Choroid plexus epithelial cell (primary cell): ENCODE measurements around the gene TRABD2B.

Experiments used
- DNase-seq: peaks from one replicate; pipeline ENCODE4 v3.0.0-alpha.2; 2010; ENCODE audit warnings: low read depth
- H3K4me3 ChIP-seq: 2 replicates; pipeline ENCODE4 v1.5.1; 2011; ENCODE audit warnings: low read depth, mild to moderate bottlenecking, control low read depth, low read length, moderate library complexity
- CTCF ChIP-seq: conservative IDR thresholded peaks from 2 replicates; pipeline ENCODE4 v1.5.1; 2011; ENCODE audit warnings: low read depth, mild to moderate bottlenecking, control low read depth, inconsistent platforms, low read length, moderate library complexity

TRABD2B gene

GRCh38 chr1:47969478-47969877 is 27.7 kb downstream of the TRABD2B start:
- H3K4me3 ChIP-seq = no peak overlapping the region
- TF ChIP-seq CTCF = no peak

GRCh38 chr1:47968556-47968888 is 28.7 kb downstream of the TRABD2B start:
- no peak for TF ChIP-seq CTCF
- DNase-seq = no peak
- H3K4me3 ChIP-seq = no peak overlapping the region

More at GRCh38 chr1:47969478-47969877, 27.7 kb downstream of the TRABD2B start:
- DNase-seq = no peak

GRCh38 chr1:47967864-47968555 is 29.2 kb downstream of the TRABD2B start:
- no peak for DNase-seq
- H3K4me3 ChIP-seq = no peak overlapping the region
- TF ChIP-seq CTCF = no peak

- no peak overlapping the region for H3K4me3 ChIP-seq
- no peak for TF ChIP-seq CTCF
- DNase-seq = no peak
Observed at GRCh38 chr1:47965816-47966215, 31.4 kb downstream of the TRABD2B start.

GRCh38 chr1:47964636-47965035 is 32.5 kb downstream of the TRABD2B start:
- no peak for TF ChIP-seq CTCF
- H3K4me3 ChIP-seq = no peak overlapping the region
- no peak for DNase-seq

GRCh38 chr1:47963568-47964358 is 33.4 kb downstream of the TRABD2B start:
- peak; percentile 67 for DNase-seq
- TF ChIP-seq CTCF = no peak
- no peak overlapping the region for H3K4me3 ChIP-seq
